Stimulated activated memory B cell treated with anti-CD40 and anti-IgM and Interleukin-4, amounts not matched to agents 10 μg/mL and 1 μg/mL and 100 μg/mL, for 72 hours (primary cell): ENCODE data around the gene SHCBP1L.

Experiments used
- ATAC-seq: fragments of 150-1000 bp; cut with Tn5 transposase; 2 replicates; pipeline ENCODE4 v1.10.0; 2021
- H3K27ac Mint-ChIP-seq: one replicate; pipeline ENCODE4 v1.8.0; 2022; ENCODE audit warnings: mild to moderate bottlenecking, mixed read lengths
- H3K27me3 Mint-ChIP-seq: one replicate; pipeline ENCODE4 v1.8.0; 2022; ENCODE audit warnings: mixed read lengths
- H3K36me3 Mint-ChIP-seq: one replicate; pipeline ENCODE4 v1.8.0; 2022; ENCODE audit warnings: mixed read lengths
- H3K4me1 Mint-ChIP-seq: one replicate; pipeline ENCODE4 v1.8.0; 2022; ENCODE audit warnings: mixed read lengths
- H3K4me3 Mint-ChIP-seq: one replicate; pipeline ENCODE4 v1.8.0; 2022; ENCODE audit warnings: mild to moderate bottlenecking, moderate library complexity, mixed read lengths
- H3K9me3 Mint-ChIP-seq: one replicate; pipeline ENCODE4 v1.8.0; 2022; ENCODE audit warnings: mixed read lengths

SHCBP1L gene

DNA sequence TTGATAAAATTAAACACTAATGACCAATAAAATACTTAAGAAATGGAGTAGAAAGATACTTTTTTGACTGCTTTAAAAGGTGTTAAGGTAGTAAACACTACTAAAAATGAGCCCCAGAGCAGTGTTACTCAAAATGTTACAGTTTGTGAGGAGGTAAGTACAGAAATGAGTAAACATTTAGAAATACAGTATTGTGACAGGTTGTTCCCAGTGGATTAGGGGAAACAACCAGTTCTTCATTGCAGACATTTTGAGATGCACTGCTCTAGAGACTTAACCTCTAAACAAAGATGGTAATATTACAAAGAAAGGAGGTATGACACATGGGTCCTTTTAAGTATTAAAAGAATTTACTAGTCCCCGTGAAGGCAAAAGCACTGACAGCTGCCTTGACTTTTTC, 101.1 kb downstream of the SHCBP1L start:
- H3K4me1 Mint-ChIP-seq = peaks cover 26% of the 10 kb centered on the region
- no peaks in the 10 kb centered on the region for H3K9me3 Mint-ChIP-seq
- no peak for ATAC-seq
- H3K27ac Mint-ChIP-seq = no peak overlapping the region
- H3K27me3 Mint-ChIP-seq = no peaks in the 10 kb centered on the region
- H3K36me3 Mint-ChIP-seq = peaks cover 60% of the 10 kb centered on the region
- no peak overlapping the region for H3K4me3 Mint-ChIP-seq

DNA sequence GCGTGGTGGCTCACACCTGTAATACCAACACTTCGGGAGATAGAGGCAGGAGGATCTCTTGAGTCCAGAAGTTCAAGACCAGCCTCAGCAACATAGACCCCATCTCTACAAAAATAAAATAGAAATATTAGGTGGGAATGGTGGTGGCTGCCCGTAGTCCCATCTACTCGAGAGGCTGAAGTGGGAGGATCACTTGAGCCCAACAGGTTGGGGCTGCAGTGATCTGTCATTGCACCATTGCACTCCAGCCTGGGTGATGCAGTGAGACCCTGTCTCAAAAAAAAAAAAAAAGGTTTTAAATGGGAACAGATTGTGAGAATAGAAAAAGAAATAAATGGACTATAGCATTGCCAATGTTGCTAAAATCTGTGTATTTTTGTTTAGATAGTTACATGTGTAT, 102.6 kb downstream of the SHCBP1L start:
- H3K4me3 Mint-ChIP-seq = no peak overlapping the region
- H3K4me1 Mint-ChIP-seq = peaks cover 36% of the 10 kb centered on the region
- peaks cover 70% of the 10 kb centered on the region for H3K36me3 Mint-ChIP-seq
- no peak overlapping the region for H3K27ac Mint-ChIP-seq
- no peaks in the 10 kb centered on the region for H3K27me3 Mint-ChIP-seq
- no peaks in the 10 kb centered on the region for H3K9me3 Mint-ChIP-seq
- ATAC-seq = no peak
